ENCODE results near the gene BRD1.

Gene BRD1

DNA sequence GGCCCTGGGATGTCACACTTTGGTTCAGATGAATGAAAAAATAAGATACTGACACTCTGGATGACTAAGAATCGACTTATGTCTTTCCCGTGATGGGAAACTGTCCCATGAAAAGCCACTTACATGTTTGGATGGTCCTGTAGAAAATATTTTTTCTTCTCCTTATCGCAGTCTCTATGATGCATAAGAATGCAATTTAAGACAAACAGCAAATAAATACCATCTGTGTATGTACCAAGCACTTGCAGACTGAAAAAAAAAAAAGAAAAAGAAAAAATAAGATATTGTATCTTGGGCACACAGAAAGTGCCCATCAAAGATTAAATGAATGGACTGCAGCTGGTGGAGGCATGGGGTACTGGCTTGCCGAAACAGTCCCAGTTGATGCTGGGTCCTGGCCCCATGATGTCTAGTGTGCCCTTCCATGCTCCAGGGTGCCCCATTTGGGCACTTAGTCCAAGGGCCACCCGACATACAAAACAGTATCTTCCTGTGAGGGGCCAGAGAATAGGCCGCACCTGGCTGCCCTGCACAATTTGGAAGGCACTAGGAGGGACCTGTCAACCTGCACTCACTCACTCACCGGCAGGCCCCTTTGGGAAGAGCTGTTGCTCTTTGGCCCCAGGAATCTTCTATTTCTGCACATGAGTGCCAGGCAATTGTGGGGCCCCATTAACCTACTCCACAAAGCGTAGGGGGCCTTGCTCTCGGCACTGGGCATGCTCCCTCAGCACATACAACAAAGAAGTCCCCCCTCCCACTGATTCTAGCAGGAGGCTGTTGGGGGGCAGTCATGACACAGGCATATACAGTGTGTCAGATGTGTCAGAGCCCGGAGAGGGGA lies 23.5 kb upstream of the BRD1 start:
- Histone ChIP-seq H3K23ac (ENCODE audit: low read length) (no peak overlapping the region), H3K4me1 (ENCODE audit: control insufficient read depth, low read depth, low read length) (peaks cover 10% of the 10 kb centered on the region), H3K18ac (ENCODE audit: low read length) (no peak overlapping the region), H3K27me3 (ENCODE audit: insufficient read depth, low read length, poor library complexity) (peaks cover 46% of the 10 kb centered on the region), H3K79me1 (ENCODE audit: low read length) (peaks cover 17% of the 10 kb centered on the region), H2BK15ac (replicated peaks; ENCODE audit: low read depth) (no peak overlapping the region), H3K9ac (ENCODE audit: low read length) (no peak overlapping the region), H3K4me2 (ENCODE audit: low read length) (no peak overlapping the region), H3K79me2 (ENCODE audit: control insufficient read depth, insufficient read depth, low read length) (peaks cover 20% of the 10 kb centered on the region), H2BK120ac (ENCODE audit: low read depth, low read length) (no peak overlapping the region), H3K4me3 (ENCODE audit: low read length) (no peak overlapping the region), H3K27ac (ENCODE audit: low read depth, low read length) (no peak overlapping the region), H3K56ac (ENCODE audit: low read length) (no peak overlapping the region), H2AK5ac (ENCODE audit: low read length) (no peak overlapping the region), H3K36me3 (ENCODE audit: control insufficient read depth, insufficient read depth, low read length) (no peaks in the 10 kb centered on the region), H4K5ac (ENCODE audit: low read length) (no peak overlapping the region), H2BK5ac (ENCODE audit: low read length) (no peak overlapping the region), H3K4ac (ENCODE audit: low read depth, low read length) (no peak overlapping the region), H4K8ac (ENCODE audit: low read depth, low read length) (no peak overlapping the region)
- no peak for DNase-seq
- WGBS (ENCODE audit: extremely low coverage, insufficient coverage, low lambda C conversion rate): no CpG with 5 or more reads among the region's 10 CpGs

DNA sequence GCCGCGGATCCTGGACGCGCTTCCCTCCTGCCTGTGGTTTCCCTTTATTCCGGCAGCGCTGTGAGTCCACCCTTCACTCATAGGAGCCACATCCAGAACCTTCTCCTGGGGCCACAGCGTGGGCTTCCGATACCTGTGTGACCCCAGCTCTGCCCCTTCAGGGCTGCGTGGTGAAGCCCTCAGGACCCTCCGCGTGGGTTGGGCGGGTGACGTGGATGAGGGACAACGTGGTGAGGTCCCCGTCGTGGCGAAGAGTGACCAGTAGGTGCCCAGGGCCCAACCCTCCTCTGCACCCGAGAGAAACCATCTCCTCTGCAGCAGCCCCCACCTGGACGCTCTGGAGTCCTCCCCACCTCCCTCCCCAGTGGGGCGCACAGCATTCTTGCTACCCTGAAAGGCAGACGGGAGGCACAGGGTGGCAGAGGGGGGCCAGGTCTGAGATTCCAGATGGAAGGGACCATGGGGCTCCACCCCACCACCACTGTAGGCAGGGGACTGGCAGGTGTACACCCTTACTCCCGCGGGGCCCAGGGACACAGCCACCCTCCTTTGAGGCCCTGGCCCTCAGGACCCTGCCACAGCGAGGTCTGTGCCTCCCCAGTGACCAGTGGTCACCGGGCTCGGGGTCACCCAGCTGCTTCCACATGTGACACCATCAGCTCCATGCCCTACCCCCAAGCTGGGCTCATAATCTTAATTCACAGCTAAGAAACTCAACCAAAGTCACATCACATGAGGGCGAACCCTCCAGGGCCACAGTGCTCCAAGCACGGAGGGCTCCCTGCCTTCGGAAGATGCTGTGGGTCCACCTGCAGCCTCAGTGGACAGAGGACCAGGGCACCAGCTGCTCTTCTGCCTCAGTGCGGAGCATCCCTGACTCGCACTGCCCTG lies 22.6 kb upstream of the BRD1 start:
- Histone ChIP-seq H3K79me2 (ENCODE audit: control insufficient read depth, insufficient read depth, low read length) (peaks cover 11% of the 10 kb centered on the region), H2BK5ac (ENCODE audit: low read length) (no peak overlapping the region), H3K4me2 (ENCODE audit: low read length) (no peak overlapping the region), H3K27me3 (ENCODE audit: insufficient read depth, low read length, poor library complexity) (peaks cover 49% of the 10 kb centered on the region), H3K36me3 (ENCODE audit: control insufficient read depth, insufficient read depth, low read length) (no peaks in the 10 kb centered on the region), H4K5ac (ENCODE audit: low read length) (no peak overlapping the region), H3K4me1 (ENCODE audit: control insufficient read depth, low read depth, low read length) (peaks cover 4% of the 10 kb centered on the region), H3K4ac (ENCODE audit: low read depth, low read length) (no peak overlapping the region), H3K79me1 (ENCODE audit: low read length) (peaks cover 9% of the 10 kb centered on the region), H2AK5ac (ENCODE audit: low read length) (no peak overlapping the region), H2BK15ac (replicated peaks; ENCODE audit: low read depth) (no peak overlapping the region), H3K9ac (ENCODE audit: low read length) (no peak overlapping the region), H3K56ac (ENCODE audit: low read length) (no peak overlapping the region), H2BK120ac (ENCODE audit: low read depth, low read length) (no peak overlapping the region), H4K8ac (ENCODE audit: low read depth, low read length) (no peak overlapping the region), H3K18ac (ENCODE audit: low read length) (no peak overlapping the region), H3K27ac (ENCODE audit: low read depth, low read length) (no peak overlapping the region), H3K4me3 (ENCODE audit: low read length) (no peak overlapping the region), H3K23ac (ENCODE audit: low read length) (no peak overlapping the region)
- no peak for DNase-seq
- WGBS (ENCODE audit: extremely low coverage, insufficient coverage, low lambda C conversion rate): no CpG with 5 or more reads among the region's 31 CpGs

DNA sequence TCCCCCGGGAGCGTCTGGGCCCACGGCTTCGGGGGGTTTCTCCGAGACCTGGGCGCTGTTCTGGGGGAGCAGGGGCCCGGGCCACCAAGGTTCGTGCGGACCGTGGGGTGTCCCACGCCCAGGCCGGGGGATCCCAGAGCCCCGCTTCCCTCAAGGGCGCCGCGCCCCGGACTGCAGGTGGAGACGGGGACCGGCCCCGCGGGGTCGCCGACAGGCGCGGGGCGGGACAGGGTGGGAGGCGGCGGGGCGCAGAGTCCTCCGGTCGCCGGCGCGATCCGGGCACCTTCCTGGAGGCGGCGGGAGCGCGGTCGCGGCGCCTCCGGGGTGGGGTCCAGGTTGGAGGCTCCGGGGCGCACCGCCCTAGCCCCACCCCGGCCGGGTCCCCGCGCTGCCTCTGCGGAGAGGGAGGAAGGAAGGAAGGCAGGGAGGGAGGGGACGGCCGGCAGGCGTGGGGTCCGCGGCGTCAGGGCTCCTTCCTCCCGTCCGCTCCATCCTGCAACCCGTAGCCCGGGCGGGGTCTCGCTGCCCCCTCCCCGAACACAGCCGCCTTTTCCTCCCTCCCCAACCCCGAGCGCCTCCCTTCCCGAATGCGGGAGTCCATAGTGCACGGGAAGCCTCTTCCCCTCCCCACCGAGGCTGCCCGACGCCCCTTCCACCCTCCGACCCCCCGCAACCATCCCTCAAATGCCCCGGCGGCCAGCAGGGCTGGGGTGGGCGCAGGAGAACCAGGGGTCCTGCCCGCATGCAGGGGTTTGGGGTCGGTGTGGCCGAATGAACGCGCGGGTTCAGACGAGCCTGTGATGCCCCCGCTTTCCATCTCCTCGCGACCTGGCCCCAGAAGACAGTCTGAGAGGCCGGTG lies 21.7 kb upstream of the BRD1 start:
- no peak overlapping the region for H3K4me3 ChIP-seq (ENCODE audit: low read length)
- DNase-seq: no peak
- WGBS (ENCODE audit: extremely low coverage, insufficient coverage, low lambda C conversion rate): no CpG with 5 or more reads among the region's 89 CpGs

DNA sequence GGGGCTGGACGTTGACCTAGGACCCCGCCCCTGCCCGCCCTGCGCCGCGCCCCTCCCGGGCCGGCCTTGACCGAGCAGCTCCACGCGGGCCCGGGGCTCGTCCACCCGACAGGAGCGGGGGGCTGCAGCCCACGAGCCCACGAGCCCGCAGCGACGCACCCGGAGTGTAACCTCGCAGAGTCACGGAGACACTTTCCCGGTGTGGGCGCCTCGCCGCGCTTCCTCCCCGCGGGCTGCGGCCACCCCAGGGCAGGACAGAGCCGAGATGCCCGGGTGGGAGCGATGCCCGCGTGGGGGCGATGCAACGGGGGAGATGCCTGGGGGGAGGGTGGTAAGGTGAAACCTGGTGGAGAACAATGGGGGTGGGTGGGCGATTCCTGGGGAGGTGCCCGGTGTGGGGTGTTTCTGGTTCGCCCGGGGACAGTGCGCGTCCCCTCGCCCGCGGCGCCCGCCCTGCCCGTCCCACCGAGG lies 21.1 kb upstream of the BRD1 start:
- Histone ChIP-seq H3K4me1 (ENCODE audit: control insufficient read depth, low read depth, low read length) (no peaks in the 10 kb centered on the region), H4K5ac (ENCODE audit: low read length) (no peak overlapping the region), H3K79me1 (ENCODE audit: low read length) (no peaks in the 10 kb centered on the region), H3K4me3 (ENCODE audit: low read length) (no peak overlapping the region), H3K79me2 (ENCODE audit: control insufficient read depth, insufficient read depth, low read length) (no peaks in the 10 kb centered on the region), H3K36me3 (ENCODE audit: control insufficient read depth, insufficient read depth, low read length) (no peaks in the 10 kb centered on the region), H2BK120ac (ENCODE audit: low read depth, low read length) (no peak overlapping the region), H3K56ac (ENCODE audit: low read length) (peak overlapping the region; percentile 42), H2BK15ac (replicated peaks; ENCODE audit: low read depth) (no peak overlapping the region), H3K4ac (ENCODE audit: low read depth, low read length) (no peak overlapping the region), H2AK5ac (ENCODE audit: low read length) (no peak overlapping the region), H3K27ac (ENCODE audit: low read depth, low read length) (no peak overlapping the region), H3K9ac (ENCODE audit: low read length) (peak overlapping the region; percentile 50), H3K4me2 (ENCODE audit: low read length) (peak overlapping the region; percentile 50), H2BK5ac (ENCODE audit: low read length) (no peak overlapping the region), H3K18ac (ENCODE audit: low read length) (no peak overlapping the region), H3K27me3 (ENCODE audit: insufficient read depth, low read length, poor library complexity) (peaks cover 49% of the 10 kb centered on the region), H3K23ac (ENCODE audit: low read length) (no peak overlapping the region), H4K8ac (ENCODE audit: low read depth, low read length) (no peak overlapping the region)
- no peak for DNase-seq
- no CpG with 5 or more reads among the region's 51 CpGs for WGBS (ENCODE audit: extremely low coverage, insufficient coverage, low lambda C conversion rate)

More for the DNA sequence above, 21.7 kb upstream of the BRD1 start:
- Histone ChIP-seq H3K36me3 (ENCODE audit: control insufficient read depth, insufficient read depth, low read length) (no peaks in the 10 kb centered on the region), H3K18ac (ENCODE audit: low read length) (no peak overlapping the region), H3K27ac (ENCODE audit: low read depth, low read length) (no peak overlapping the region), H4K8ac (ENCODE audit: low read depth, low read length) (no peak overlapping the region), H3K4me1 (ENCODE audit: control insufficient read depth, low read depth, low read length) (no peaks in the 10 kb centered on the region), H2BK5ac (ENCODE audit: low read length) (no peak overlapping the region), H3K79me1 (ENCODE audit: low read length) (peaks cover 1% of the 10 kb centered on the region), H3K23ac (ENCODE audit: low read length) (no peak overlapping the region), H3K9ac (ENCODE audit: low read length) (no peak overlapping the region), H3K4ac (ENCODE audit: low read depth, low read length) (no peak overlapping the region), H2BK15ac (replicated peaks; ENCODE audit: low read depth) (no peak overlapping the region), H4K5ac (ENCODE audit: low read length) (no peak overlapping the region), H2BK120ac (ENCODE audit: low read depth, low read length) (no peak overlapping the region), H3K4me2 (ENCODE audit: low read length) (peak overlapping the region; percentile 15), H3K56ac (ENCODE audit: low read length) (peak overlapping the region; percentile 34), H2AK5ac (ENCODE audit: low read length) (no peak overlapping the region), H3K79me2 (ENCODE audit: control insufficient read depth, insufficient read depth, low read length) (peaks cover 3% of the 10 kb centered on the region), H3K27me3 (ENCODE audit: insufficient read depth, low read length, poor library complexity) (peaks cover 49% of the 10 kb centered on the region)

All from mesendoderm (in vitro differentiated cells).